GM18951 (cell line): Measurements from ENCODE around the gene PRDM15.

Experiments
- POLR2A ChIP-seq: IDR thresholded peaks from 4 replicates; pipeline ENCODE4 v1.6.1; 2011; ENCODE audit warnings: mild to moderate bottlenecking; ENCODE audit not compliant: insufficient read length, insufficient read depth; ENCODE audit errors: extremely low read depth
- in situ Hi-C: fragments of 300-500 bp; cut with MboI; formaldehyde crosslinking; loops from one replicate; pipeline ENCODE4 v1.12.0; 2022; ENCODE audit warnings: low sequenced_read_pairs, mixed read lengths, inconsistent platforms; ENCODE audit not compliant: unreplicated experiment

Gene PRDM15

GRCh38 chr21:41777951-41778815 is 101.0 kb downstream of the PRDM15 start:
- in situ Hi-C loops = no loop called here
- no peak for TF ChIP-seq POLR2A

- in situ Hi-C loops = no loop called here
- no peak for TF ChIP-seq POLR2A
Measured at GRCh38 chr21:41776778-41777177, 102.4 kb downstream of the PRDM15 start.

GRCh38 chr21:41775149-41775472 is 104.0 kb downstream of the PRDM15 start:
- no peak for TF ChIP-seq POLR2A
- in situ Hi-C loops = no loop called here

DNA sequence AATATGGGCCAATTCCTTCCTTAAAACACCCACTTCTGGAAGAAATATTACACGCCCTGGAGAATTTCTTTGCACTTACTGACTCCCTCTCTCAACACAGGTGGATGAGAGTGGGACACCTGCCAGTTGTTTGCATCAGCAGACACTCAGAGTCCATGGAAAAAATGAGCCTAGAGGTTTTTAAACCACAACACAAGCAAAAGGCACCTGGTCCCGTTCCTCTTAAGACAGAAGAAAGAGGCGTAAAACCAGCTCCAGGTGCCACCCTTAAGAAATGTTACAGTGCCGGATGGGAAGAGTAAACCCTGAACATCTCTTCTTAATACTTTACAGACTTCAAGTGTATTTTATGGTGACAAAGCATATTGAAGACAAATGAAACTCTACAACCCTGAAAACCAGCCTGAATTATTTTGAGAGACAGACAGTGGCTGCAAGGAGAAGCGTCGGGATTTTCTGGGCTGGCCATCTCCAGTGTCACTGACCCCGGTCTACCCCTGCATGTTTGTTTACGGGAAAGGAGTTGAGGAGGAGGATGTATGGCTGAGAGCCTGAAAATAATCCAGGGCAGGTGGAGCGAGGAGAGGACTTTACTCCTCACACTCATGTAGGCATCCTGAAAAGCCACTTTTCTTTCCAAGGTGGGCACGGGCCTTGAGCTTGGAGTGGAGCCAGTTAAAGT is 104.5 kb downstream of the PRDM15 start:
- in situ Hi-C loops = no loop called here
- TF ChIP-seq POLR2A = no peak

DNA sequence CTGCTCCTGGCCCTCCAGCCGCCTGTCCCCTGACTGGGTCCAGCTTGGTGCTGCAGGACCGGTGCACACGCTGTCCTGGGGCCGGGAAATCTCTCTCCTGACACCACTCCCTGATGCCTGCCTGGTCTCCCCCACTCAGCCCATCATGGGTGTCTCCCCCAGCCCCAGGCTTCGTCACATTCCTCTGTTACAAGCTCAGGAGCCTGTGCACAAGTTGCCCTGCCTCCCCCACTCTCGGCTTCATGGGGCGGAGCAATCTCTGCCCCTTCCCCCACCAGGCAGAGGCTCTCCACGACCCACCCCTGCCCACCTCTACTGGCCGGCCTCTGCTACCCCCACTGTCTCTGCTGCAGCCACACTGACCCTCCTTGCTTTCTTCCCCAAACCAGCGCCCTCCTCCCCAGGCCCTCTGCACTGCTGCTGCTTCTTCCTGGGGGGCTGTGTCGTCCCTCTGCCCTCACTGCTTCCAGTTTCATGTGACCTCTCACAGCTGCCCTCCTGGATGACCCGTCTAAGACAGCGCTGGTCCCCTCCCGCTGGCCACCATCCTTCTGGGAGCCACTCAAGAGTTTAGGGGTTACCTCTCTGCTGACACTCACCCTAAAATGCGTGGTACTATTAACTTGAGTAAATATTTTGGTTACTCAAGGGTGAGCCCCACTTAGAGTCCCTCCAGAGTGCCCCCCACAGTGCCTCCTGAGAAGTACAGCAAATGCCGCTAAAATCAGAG is 106.6 kb downstream of the PRDM15 start:
- no peak for TF ChIP-seq POLR2A
- in situ Hi-C loops = no loop called here

DNA sequence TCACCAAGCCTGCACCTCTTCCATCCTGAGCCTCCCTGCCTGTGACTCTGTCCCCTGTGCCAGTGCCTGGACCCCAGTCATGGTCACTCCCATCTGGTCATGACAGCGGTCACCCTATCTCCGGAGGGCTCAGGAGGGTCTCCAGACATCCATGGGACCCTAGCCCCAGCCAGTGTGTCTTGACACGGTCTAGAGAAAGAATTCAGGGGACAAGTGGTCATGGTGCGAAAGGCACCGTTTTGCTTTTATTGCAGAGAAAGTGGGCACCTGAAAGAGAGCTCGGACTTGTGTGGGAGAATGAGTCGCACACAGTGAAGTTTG is 107.6 kb downstream of the PRDM15 start:
- TF ChIP-seq POLR2A = no peak
- in situ Hi-C loops = no loop called here

DNA sequence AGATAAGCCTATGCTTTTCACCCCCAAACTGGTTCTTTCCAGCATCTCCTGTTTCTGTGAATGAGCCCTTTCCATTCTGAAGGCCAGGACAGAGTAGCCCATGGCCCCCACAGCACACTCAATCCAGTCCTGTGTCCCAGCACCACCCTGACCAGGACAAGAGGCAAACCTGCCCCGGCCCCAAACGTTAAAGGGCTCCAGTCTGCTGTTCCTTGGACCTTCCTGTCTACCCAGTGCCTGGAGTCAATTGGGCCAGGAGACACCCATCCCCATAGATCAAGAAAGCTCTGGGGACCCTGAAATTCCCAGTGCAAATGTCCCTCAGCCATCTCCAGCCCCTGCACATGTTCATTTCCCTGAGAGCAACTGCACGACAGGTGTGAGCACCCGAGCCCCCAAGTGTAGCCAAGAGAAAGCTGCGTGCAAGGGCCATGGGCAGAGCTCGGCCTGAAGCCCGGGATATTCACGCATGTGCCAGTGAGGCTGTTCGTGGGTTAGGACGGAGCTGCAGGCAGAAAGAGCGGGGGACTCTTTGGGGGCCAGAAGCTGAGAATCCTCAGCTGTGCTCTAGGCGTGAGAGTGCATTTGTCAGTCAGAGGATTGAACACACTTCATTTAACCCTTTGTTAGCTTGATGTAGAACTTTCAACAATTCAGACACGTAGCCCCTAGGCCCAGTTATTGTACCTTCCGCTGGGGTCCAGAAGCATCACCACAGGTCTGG is 108.1 kb downstream of the PRDM15 start:
- no peak for TF ChIP-seq POLR2A
- in situ Hi-C loops = no loop called here

- no peak for TF ChIP-seq POLR2A
- in situ Hi-C loops = no loop called here
Measured at GRCh38 chr21:41769933-41770332, 109.2 kb downstream of the PRDM15 start.

GRCh38 chr21:41769521-41769920 is 109.6 kb downstream of the PRDM15 start:
- TF ChIP-seq POLR2A = no peak
- in situ Hi-C loops = no loop called here

- in situ Hi-C loops = no loop called here
- TF ChIP-seq POLR2A = no peak
Measured at GRCh38 chr21:41769111-41769510, 110.0 kb downstream of the PRDM15 start.

DNA sequence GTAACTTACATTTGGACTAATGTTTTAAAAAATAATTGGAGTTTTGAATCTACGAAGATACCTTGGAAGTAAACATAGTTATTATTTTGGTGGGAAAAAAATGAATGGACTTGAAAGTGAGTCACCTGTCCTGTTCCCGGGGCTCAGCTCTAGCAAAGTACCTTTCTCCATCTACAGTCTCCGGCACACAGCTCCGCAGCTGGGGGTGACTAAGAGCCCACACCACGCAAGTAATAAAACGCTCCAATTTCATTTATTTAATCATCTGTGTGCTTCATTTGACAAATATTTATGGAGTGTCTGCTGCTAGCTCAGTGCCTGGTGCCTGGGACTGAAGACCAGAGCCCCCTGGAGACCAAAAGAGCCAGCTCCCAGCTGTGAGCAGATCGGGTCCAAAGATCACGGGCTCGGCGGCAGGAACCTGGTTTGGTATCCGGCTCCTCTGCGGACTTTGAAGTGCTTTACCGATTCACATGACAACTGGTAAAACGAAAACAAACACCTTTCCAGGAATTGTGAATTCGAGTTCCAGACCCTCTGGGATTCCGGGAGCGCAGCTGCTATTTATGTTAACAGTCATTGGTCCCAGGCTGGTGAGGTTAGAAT is 110.6 kb downstream of the PRDM15 start:
- TF ChIP-seq POLR2A = no peak
- in situ Hi-C loops = no loop called here

DNA sequence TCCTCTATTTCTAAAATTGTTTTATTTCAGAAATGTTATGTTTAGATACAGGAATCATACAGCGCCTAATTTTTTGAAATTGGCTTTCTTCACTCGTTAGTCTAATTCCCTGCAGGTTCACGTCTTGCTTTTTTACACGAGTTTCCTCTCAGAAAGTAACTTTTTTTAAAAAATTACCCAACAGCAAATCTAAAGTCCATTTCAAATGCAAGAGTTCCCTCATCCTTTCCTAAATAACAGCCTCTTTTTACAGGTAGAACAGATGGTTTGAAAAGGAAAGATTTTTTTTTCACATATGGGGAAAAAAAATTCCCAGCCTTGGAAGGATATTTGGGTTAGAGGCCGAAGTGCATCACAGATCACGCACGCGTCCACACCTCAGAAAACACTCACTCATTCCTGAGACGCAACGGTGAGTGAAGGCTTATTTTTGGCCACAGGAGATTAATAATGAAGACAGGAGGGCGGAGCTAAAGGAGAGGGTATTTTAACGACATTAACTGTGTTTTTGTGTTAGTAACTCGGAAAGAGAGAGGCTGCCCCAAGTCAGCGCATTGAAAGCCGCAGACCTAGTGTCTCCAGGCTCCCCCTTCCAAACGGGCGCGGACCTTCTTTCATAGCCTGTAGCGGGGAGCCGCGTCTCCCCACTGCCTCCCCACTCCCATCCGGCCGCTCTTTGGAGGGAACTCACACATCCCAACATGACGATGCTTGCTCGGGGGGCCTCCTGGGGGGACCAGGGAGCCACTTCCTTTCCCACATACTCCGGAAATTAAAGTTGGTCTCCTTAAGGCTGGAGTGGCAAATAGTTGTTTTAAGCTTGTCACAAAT is 111.3 kb downstream of the PRDM15 start:
- TF ChIP-seq POLR2A = peak; percentile 22
- in situ Hi-C loops = no loop called here
